ENCODE data around the gene RSPO3. TPM values are rescaled to one million over a fixed set of nuclear protein-coding genes. Genes with fewer than 3 reads are reported as not detected.

The RSPO3 gene
- total and polyA plus RNA-seq, 2 experiments from 2014 or later: 4.8 to 11.2 TPM

DNA sequence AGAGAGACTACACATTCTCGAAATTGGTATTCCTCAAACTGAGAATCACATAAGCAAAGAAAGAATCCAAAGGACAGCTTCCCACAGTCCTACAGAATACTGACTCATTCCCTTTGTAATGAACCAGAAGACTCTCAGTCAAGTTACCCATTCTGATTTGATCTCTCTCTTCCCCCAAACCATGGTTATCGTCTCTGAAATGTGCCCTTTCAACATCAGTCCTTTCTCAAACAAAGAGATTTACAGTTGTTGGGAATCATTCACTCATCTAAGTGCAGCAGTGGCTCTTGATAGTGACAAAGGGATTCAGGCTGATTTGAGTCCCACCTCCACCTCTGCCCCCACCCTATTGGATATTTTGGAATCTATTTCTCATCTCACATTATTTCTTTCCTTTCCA lies 15.0 kb upstream of the RSPO3 start:
- Histone ChIP-seq H3K27ac (no peak overlapping the region), H4K20me1 (ENCODE audit: insufficient read depth, poor library complexity, severe bottlenecking) (no peaks in the 10 kb centered on the region), H3K27me3 (no peaks in the 10 kb centered on the region), H3K79me2 (no peaks in the 10 kb centered on the region), H3K4me1 (ENCODE audit: insufficient read depth) (no peaks in the 10 kb centered on the region), H3K36me3 (replicated peaks; ENCODE audit: insufficient read depth, low read depth) (no peaks in the 10 kb centered on the region), H3K4me2 (no peak overlapping the region), H3K9me3 (ENCODE audit: low read depth) (no peaks in the 10 kb centered on the region), H2AFZ (no peak overlapping the region), H3K4me3 (no peak overlapping the region), H3K9me2 (replicated peaks; ENCODE audit: insufficient read depth) (no peaks in the 10 kb centered on the region)
- DNase-seq (ENCODE audit: low spot score): no peak
- TF ChIP-seq, protein P1, sequence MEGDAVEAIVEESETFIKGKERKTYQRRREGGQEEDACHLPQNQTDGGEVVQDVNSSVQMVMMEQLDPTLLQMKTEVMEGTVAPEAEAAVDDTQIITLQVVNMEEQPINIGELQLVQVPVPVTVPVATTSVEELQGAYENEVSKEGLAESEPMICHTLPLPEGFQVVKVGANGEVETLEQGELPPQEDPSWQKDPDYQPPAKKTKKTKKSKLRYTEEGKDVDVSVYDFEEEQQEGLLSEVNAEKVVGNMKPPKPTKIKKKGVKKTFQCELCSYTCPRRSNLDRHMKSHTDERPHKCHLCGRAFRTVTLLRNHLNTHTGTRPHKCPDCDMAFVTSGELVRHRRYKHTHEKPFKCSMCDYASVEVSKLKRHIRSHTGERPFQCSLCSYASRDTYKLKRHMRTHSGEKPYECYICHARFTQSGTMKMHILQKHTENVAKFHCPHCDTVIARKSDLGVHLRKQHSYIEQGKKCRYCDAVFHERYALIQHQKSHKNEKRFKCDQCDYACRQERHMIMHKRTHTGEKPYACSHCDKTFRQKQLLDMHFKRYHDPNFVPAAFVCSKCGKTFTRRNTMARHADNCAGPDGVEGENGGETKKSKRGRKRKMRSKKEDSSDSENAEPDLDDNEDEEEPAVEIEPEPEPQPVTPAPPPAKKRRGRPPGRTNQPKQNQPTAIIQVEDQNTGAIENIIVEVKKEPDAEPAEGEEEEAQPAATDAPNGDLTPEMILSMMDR (IDR thresholded peaks at IDR 0.05; ENCODE audit: poor library complexity): no peak
- no peak for TF ChIP-seq EZH2 (IDR thresholded peaks at IDR 0.05; ENCODE audit: borderline replicate concordance)
- no peak for TF ChIP-seq EZH2phosphoT487 (IDR thresholded peaks at IDR 0.05; ENCODE audit: low read depth, severe bottlenecking, unreplicated experiment)
- WGBS (ENCODE audit: low lambda C conversion rate, missing lambda C conversion rate): 53% methylated on average over 2 of the region's 2 CpGs

DNA sequence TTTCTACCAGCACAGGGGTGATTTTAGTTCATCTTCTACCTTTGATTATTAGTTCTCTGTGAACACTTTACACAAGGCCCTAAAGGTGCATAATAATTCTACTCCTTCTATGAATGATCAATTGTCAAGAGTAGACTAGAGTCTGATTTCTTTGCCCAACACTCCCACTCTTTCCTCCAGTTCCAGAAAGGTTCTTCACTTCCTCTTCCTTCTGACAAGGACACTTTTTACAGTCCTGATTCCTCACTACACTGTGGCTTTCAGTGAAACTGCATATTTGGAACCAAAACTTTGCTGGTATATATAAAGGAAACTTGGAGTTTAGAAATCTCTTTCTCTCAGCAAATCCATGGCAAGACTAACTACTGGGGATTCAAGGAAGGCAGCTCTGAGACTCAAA lies 10.6 kb upstream of the RSPO3 start:
- no peaks in the 10 kb centered on the region for H3K79me2 ChIP-seq
- H3K4me3 ChIP-seq: no peak overlapping the region
- no peak overlapping the region for H3K27ac ChIP-seq
- no peak overlapping the region for H3K4me2 ChIP-seq
- H2AFZ ChIP-seq: no peak overlapping the region
- H3K9me2 ChIP-seq (replicated peaks; ENCODE audit: insufficient read depth): no peaks in the 10 kb centered on the region
- no peaks in the 10 kb centered on the region for H3K9me3 ChIP-seq (ENCODE audit: low read depth)
- no peaks in the 10 kb centered on the region for H3K27me3 ChIP-seq
- no peaks in the 10 kb centered on the region for H3K4me1 ChIP-seq (ENCODE audit: insufficient read depth)
- no peaks in the 10 kb centered on the region for H4K20me1 ChIP-seq (ENCODE audit: insufficient read depth, poor library complexity, severe bottlenecking)
- no peak for DNase-seq (ENCODE audit: low spot score)
- TF ChIP-seq, protein P1 (IDR thresholded peaks at IDR 0.05; ENCODE audit: poor library complexity): no peak
- no peak for TF ChIP-seq EZH2phosphoT487 (IDR thresholded peaks at IDR 0.05; ENCODE audit: low read depth, severe bottlenecking, unreplicated experiment)
- no peak for TF ChIP-seq EZH2 (IDR thresholded peaks at IDR 0.05; ENCODE audit: borderline replicate concordance)
- H3K36me3 ChIP-seq (replicated peaks; ENCODE audit: insufficient read depth, low read depth): no peaks in the 10 kb centered on the region

DNA sequence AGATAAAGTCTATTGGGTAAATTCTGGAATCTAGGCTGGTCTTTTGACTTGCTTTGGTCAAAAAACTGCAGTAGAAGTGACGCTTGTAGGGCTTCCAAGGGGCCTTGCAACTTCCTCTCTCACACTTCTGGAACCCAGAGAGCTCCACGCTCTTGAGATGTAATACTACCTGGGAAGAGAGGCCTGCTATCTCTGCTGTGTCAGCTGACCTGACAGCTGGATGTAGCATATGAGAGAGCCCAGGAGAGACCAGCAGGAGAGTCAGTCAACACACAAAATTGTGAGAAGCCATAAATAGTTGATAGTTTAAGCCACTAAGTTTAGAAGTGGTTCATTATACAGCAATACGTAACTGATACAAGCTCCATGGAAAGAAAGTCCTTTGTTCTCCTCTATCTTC lies 7.8 kb upstream of the RSPO3 start:
- H3K27ac ChIP-seq: no peak overlapping the region
- no peaks in the 10 kb centered on the region for H4K20me1 ChIP-seq (ENCODE audit: insufficient read depth, poor library complexity, severe bottlenecking)
- H3K27me3 ChIP-seq: peaks cover 17% of the 10 kb centered on the region
- no peaks in the 10 kb centered on the region for H3K9me3 ChIP-seq (ENCODE audit: low read depth)
- H2AFZ ChIP-seq: no peak overlapping the region
- H3K4me1 ChIP-seq (ENCODE audit: insufficient read depth): peaks cover 8% of the 10 kb centered on the region
- H3K4me3 ChIP-seq: no peak overlapping the region
- H3K4me2 ChIP-seq: no peak overlapping the region
- DNase-seq (ENCODE audit: low spot score): no peak
- no peaks in the 10 kb centered on the region for H3K79me2 ChIP-seq
- WGBS (ENCODE audit: low lambda C conversion rate, missing lambda C conversion rate): 85% methylated on average over 3 of the region's 3 CpGs
- no peaks in the 10 kb centered on the region for H3K36me3 ChIP-seq (replicated peaks; ENCODE audit: insufficient read depth, low read depth)
- H3K9me2 ChIP-seq (replicated peaks; ENCODE audit: insufficient read depth): no peaks in the 10 kb centered on the region
- TF ChIP-seq, protein P1 (IDR thresholded peaks at IDR 0.05; ENCODE audit: poor library complexity): no peak
- TF ChIP-seq EZH2phosphoT487 (IDR thresholded peaks at IDR 0.05; ENCODE audit: low read depth, severe bottlenecking, unreplicated experiment): no peak
- TF ChIP-seq EZH2 (IDR thresholded peaks at IDR 0.05; ENCODE audit: borderline replicate concordance): no peak

DNA sequence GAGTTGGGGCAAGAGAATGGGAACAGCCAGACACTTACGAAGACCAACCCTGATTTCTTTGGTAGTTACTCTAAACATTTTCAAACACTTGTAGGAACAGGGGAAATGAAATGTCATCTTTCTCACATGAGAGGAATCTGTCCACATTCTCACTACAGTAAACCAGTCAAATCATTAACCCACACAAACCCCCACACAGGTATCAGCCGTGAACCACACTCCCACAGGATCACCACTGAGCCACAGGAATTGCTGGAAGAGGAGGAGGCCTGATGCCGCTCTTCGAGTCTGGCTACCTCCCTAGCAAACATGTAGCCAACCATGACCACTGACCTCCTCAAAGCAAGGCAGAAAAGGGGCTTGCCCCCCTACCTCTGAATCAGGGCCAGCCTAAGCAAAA lies 6.9 kb upstream of the RSPO3 start:
- Histone ChIP-seq H2AFZ (no peak overlapping the region), H3K36me3 (replicated peaks; ENCODE audit: insufficient read depth, low read depth) (no peaks in the 10 kb centered on the region), H3K9me3 (ENCODE audit: low read depth) (no peaks in the 10 kb centered on the region), H3K4me1 (ENCODE audit: insufficient read depth) (peaks cover 8% of the 10 kb centered on the region), H3K4me2 (no peak overlapping the region), H3K79me2 (no peaks in the 10 kb centered on the region), H4K20me1 (ENCODE audit: insufficient read depth, poor library complexity, severe bottlenecking) (no peaks in the 10 kb centered on the region), H3K4me3 (no peak overlapping the region), H3K27ac (no peak overlapping the region), H3K27me3 (peaks cover 24% of the 10 kb centered on the region), H3K9me2 (replicated peaks; ENCODE audit: insufficient read depth) (no peaks in the 10 kb centered on the region)
- no peak for DNase-seq (ENCODE audit: low spot score)
- TF ChIP-seq, protein P1 (IDR thresholded peaks at IDR 0.05; ENCODE audit: poor library complexity): no peak
- TF ChIP-seq EZH2 (IDR thresholded peaks at IDR 0.05; ENCODE audit: borderline replicate concordance) (no peak), EZH2phosphoT487 (IDR thresholded peaks at IDR 0.05; ENCODE audit: low read depth, severe bottlenecking, unreplicated experiment) (no peak)
- WGBS (ENCODE audit: low lambda C conversion rate, missing lambda C conversion rate): 89% methylated on average over 4 of the region's 4 CpGs

Measured in hepatocyte (in vitro differentiated cells).